C4-2B (cell line): Measurements from ENCODE around the gene RRP36.

Source experiments
- CTCF ChIP-seq: fragments of 450-650 bp; conservative IDR thresholded peaks from 2 replicates; pipeline ENCODE4 v1.5.1; 2017; ENCODE audit warnings: mild to moderate bottlenecking
- ZFX ChIP-seq: fragments of 450-650 bp; IDR thresholded peaks from 2 replicates; pipeline ENCODE4 v1.6.1; 2017

GRCh38 chr6:43013097-43013842, 8.2 kb upstream of the RRP36 start:
- no peak for TF ChIP-seq CTCF
- TF ChIP-seq ZFX, result 0 out of 2 replicates have a peak, but pooled peaks have one; percentile 30
